Activated CD4-positive, alpha-beta memory T cell treated with anti-CD3 and anti-CD28 coated beads, Interleukin-2, amount 10 ng/mL, durations not matched to agents 7 days and 5 days (primary cell): ENCODE results near the gene TSN. TPM values are rescaled to one million over a fixed set of nuclear protein-coding genes. Genes with fewer than 3 reads are reported as not detected.
A peak's percentile ranks its signal among the peaks of the same experiment; 100 is the strongest.
"Not testable (repeated sequence)": the region's sequence is repeated elsewhere in the genome, so short reads cannot be mapped to it uniquely, and the experiment has no call there.

Experiments used
- CTCF ChIA-PET: fragments of 350-600 bp; sonication (Branson Sonifier 250); formaldehyde crosslinking; loops from one replicate; lab custom pipeline; 2021; ENCODE audit warnings: antibody characterized with exemption, inconsistent platforms; lab: Charles Lee
- POLR2A ChIA-PET: fragments of 350-600 bp; sonication (Branson Sonifier 250); formaldehyde crosslinking; loops from one replicate; lab custom pipeline; 2021; ENCODE audit warnings: antibody characterized with exemption; lab: Charles Lee
- DNase-seq: peaks from one replicate; pipeline ENCODE4 v3.0.0-alpha.2; 2020
- H3K27ac Mint-ChIP-seq: one replicate; pipeline ENCODE4 v1.8.0; 2021; ENCODE audit warnings: mild to moderate bottlenecking, mixed read lengths
- H3K27me3 Mint-ChIP-seq: one replicate; pipeline ENCODE4 v1.8.0; 2021; ENCODE audit warnings: mixed read lengths
- H3K36me3 Mint-ChIP-seq: one replicate; pipeline ENCODE4 v1.8.0; 2021; ENCODE audit warnings: low read depth, mixed read lengths
- H3K4me1 Mint-ChIP-seq: one replicate; pipeline ENCODE4 v1.8.0; 2021; ENCODE audit warnings: mixed read lengths
- H3K4me3 Mint-ChIP-seq: one replicate; pipeline ENCODE4 v1.8.0; 2021; ENCODE audit warnings: mild to moderate bottlenecking, mixed read lengths
- H3K9me3 Mint-ChIP-seq: one replicate; pipeline ENCODE4 v1.8.0; 2021; ENCODE audit warnings: mixed read lengths
- total RNA-seq, 2 experiments: library from RNA; stranded (reverse); gene quantifications; one replicate each; pipeline ENCODE4 v1.2.3, GENCODE V29; 2021

TSN gene
- total RNA-seq, 2 experiments from 2014 or later, result 52.7 to 56.7 TPM

GRCh38 chr2:121723316-121723715 lies 32.1 kb upstream of the TSN start:
- ChIA-PET POLR2A (interaction anchor here (0.9 to 2.5 kb wide), 2 partner anchors 13 to 193 kb away, joined by 5 to 13 read pairs; partner anchors contain the start of genes NIFK and RNU4ATAC), CTCF (interaction anchor here (7.0 kb wide), 1 partner anchor 192 kb away, joined by 42 read pairs; the partner anchor contains the start of gene RNU4ATAC)
- Mint-ChIP-seq H3K4me3 (no peak overlapping the region), H3K36me3 (peaks cover 25% of the 10 kb centered on the region), H3K9me3 (no peaks in the 10 kb centered on the region), H3K27ac (peak overlapping the region; percentile 92), H3K27me3 (no peaks in the 10 kb centered on the region), H3K4me1 (peaks cover 38% of the 10 kb centered on the region)
- no peak for DNase-seq

- Mint-ChIP-seq H3K27ac (peak overlapping the region; percentile 13), H3K4me1 (peaks cover 51% of the 10 kb centered on the region), H3K9me3 (no peaks in the 10 kb centered on the region), H3K4me3 (no peak overlapping the region), H3K27me3 (no peaks in the 10 kb centered on the region), H3K36me3 (peaks cover 62% of the 10 kb centered on the region)
- POLR2A ChIA-PET, result interaction anchor here (1.7 to 2.7 kb wide), 2 partner anchors 9 to 197 kb away, joined by 8 to 12 read pairs; partner anchors contain the start of genes NIFK and RNU4ATAC
- DNase-seq, result no peak
- CTCF ChIA-PET, result no interaction called here
Measured at GRCh38 chr2:121727332-121727731, 28.1 kb upstream of the TSN start.

- Mint-ChIP-seq H3K27ac (no peak overlapping the region), H3K27me3 (no peaks in the 10 kb centered on the region)
- POLR2A ChIA-PET, result interaction anchor here (2.7 kb wide), 1 partner anchor 8 kb away, joined by 12 read pairs; the partner anchor contains the start of gene NIFK
Measured at GRCh38 chr2:121727950-121728349, 27.5 kb upstream of the TSN start.

GRCh38 chr2:121731366-121731765 lies 24.1 kb upstream of the TSN start:
- DNase-seq, result no peak
- no peak overlapping the region for H3K4me3 Mint-ChIP-seq
- H3K9me3 Mint-ChIP-seq, result no peaks in the 10 kb centered on the region
- H3K36me3 Mint-ChIP-seq, result peaks cover 73% of the 10 kb centered on the region
- ChIA-PET CTCF (interaction anchor here (1.2 kb wide), 1 partner anchor 13 kb away, joined by 3 read pairs; no protein-coding TSS in a partner anchor), POLR2A (interaction anchor here (0.7 to 3.3 kb wide), 3 partner anchors 24 to 202 kb away, joined by 3 to 18 read pairs (median 3); partner anchors contain the start of genes RNU4ATAC and TSN)
- H3K27ac Mint-ChIP-seq, result peak overlapping the region; percentile 8
- H3K4me1 Mint-ChIP-seq, result peaks cover 50% of the 10 kb centered on the region
- H3K27me3 Mint-ChIP-seq, result no peaks in the 10 kb centered on the region

More at GRCh38 chr2:121727950-121728349, 27.5 kb upstream of the TSN start:
- no peak overlapping the region for H3K4me3 Mint-ChIP-seq
- CTCF ChIA-PET, result no interaction called here
- no peak for DNase-seq
- no peaks in the 10 kb centered on the region for H3K9me3 Mint-ChIP-seq
- peaks cover 63% of the 10 kb centered on the region for H3K36me3 Mint-ChIP-seq
- H3K4me1 Mint-ChIP-seq, result peaks cover 47% of the 10 kb centered on the region

- H3K4me3 Mint-ChIP-seq, DNase-seq, H3K9me3 Mint-ChIP-seq, H3K27ac Mint-ChIP-seq, H3K27me3 Mint-ChIP-seq: not testable (repeated sequence)
- CTCF ChIA-PET, result interaction anchor here (1.7 kb wide), 1 partner anchor 204 kb away, joined by 5 read pairs; the partner anchor contains the start of gene RNU4ATAC
- peaks cover 62% of the 10 kb centered on the region for H3K4me1 Mint-ChIP-seq
- POLR2A ChIA-PET, result interaction anchor here (1.3 to 6.3 kb wide), 6 partner anchors 10 to 206 kb away, joined by 4 to 87 read pairs (median 20); partner anchors contain the start of genes CLASP1, RNU4ATAC and TSN
- H3K36me3 Mint-ChIP-seq, result peaks cover 47% of the 10 kb centered on the region
Measured at GRCh38 chr2:121734544-121734943, 20.9 kb upstream of the TSN start.

GRCh38 chr2:121735518-121736074 lies 19.9 kb upstream of the TSN start:
- Mint-ChIP-seq H3K27me3 (peaks cover 2% of the 10 kb centered on the region), H3K9me3 (no peaks in the 10 kb centered on the region), H3K4me1 (peaks cover 55% of the 10 kb centered on the region), H3K4me3 (peak overlapping the region; percentile 89), H3K36me3 (peaks cover 38% of the 10 kb centered on the region), H3K27ac (peak overlapping the region; percentile 88)
- no peak for DNase-seq
- ChIA-PET CTCF (interaction anchor here (1.0 to 2.4 kb wide), 8 partner anchors 13 to 333 kb away, joined by 3 to 11 read pairs (median 4); partner anchors contain the start of gene RNU4ATAC), POLR2A (interaction anchor here (0.8 to 6.3 kb wide), 15 partner anchors 8 to 209 kb away, joined by 3 to 87 read pairs (median 9); partner anchors contain the start of genes CLASP1, RNU4ATAC and TSN)

GRCh38 chr2:121736140-121736461 lies 19.4 kb upstream of the TSN start:
- peaks cover 33% of the 10 kb centered on the region for H3K36me3 Mint-ChIP-seq
- H3K27me3 Mint-ChIP-seq, result peaks cover 2% of the 10 kb centered on the region
- ChIA-PET POLR2A (interaction anchor here (0.8 to 6.3 kb wide), 15 partner anchors 9 to 218 kb away, joined by 3 to 87 read pairs (median 9); partner anchors contain the start of genes CLASP1, RNU4ATAC and TSN), CTCF (interaction anchor here (0.6 to 2.4 kb wide), 8 partner anchors 12 to 656 kb away, joined by 3 to 11 read pairs (median 4); partner anchors contain the start of gene RNU4ATAC)
- no peaks in the 10 kb centered on the region for H3K9me3 Mint-ChIP-seq
- H3K4me3 Mint-ChIP-seq, result peak overlapping the region; percentile 89
- H3K4me1 Mint-ChIP-seq, result peaks cover 50% of the 10 kb centered on the region
- peak overlapping the region; percentile 88 for H3K27ac Mint-ChIP-seq
- no peak for DNase-seq

- no peaks in the 10 kb centered on the region for H3K9me3 Mint-ChIP-seq
- peaks cover 44% of the 10 kb centered on the region for H3K4me1 Mint-ChIP-seq
- H3K27ac Mint-ChIP-seq, result peak within 1 kb of the TSS; percentile 88
- peaks cover 27% of the 10 kb centered on the region for H3K36me3 Mint-ChIP-seq
- POLR2A ChIA-PET, result interaction anchor here (0.6 to 6.3 kb wide), 18 partner anchors 9 to 339 kb away, joined by 3 to 87 read pairs (median 6); partner anchors contain the start of genes CLASP1, RNU4ATAC and TSN
- DNase-seq, result peak; percentile 100
- CTCF ChIA-PET, result interaction anchor here (0.6 to 2.4 kb wide), 7 partner anchors 12 to 657 kb away, joined by 3 to 11 read pairs (median 3); partner anchors contain the start of gene RNU4ATAC
- peak within 1 kb of the TSS; percentile 89 for H3K4me3 Mint-ChIP-seq
- H3K27me3 Mint-ChIP-seq, result peaks cover 2% of the 10 kb centered on the region
Measured at GRCh38 chr2:121736462-121737336, 18.8 kb upstream of the TSN start, which contains the start of gene NIFK. Gene NIFK (minus strand): TSS chr2:121736875. CDS start chr2:121736850, 25 bp downstream.

GRCh38 chr2:121740973-121741372 lies 14.5 kb upstream of the TSN start:
- POLR2A ChIA-PET, result no interaction called here
- CTCF ChIA-PET, result interaction anchor here (0.7 kb wide), 1 partner anchor 10 kb away, joined by 3 read pairs; no protein-coding TSS in a partner anchor
- no peak overlapping the region for H3K27ac Mint-ChIP-seq

GRCh38 chr2:121741450-121741849 lies 14.0 kb upstream of the TSN start:
- H3K36me3 Mint-ChIP-seq, result no peaks in the 10 kb centered on the region
- H3K4me1 Mint-ChIP-seq, result peaks cover 26% of the 10 kb centered on the region
- H3K27ac Mint-ChIP-seq, result no peak overlapping the region
- H3K27me3 Mint-ChIP-seq, result peaks cover 8% of the 10 kb centered on the region
- H3K9me3 Mint-ChIP-seq, result no peaks in the 10 kb centered on the region
- H3K4me3 Mint-ChIP-seq, result no peak overlapping the region
- DNase-seq, result no peak
- POLR2A ChIA-PET, result no interaction called here
- CTCF ChIA-PET, result no interaction called here

More at GRCh38 chr2:121740973-121741372, 14.5 kb upstream of the TSN start:
- Mint-ChIP-seq H3K4me1 (peaks cover 22% of the 10 kb centered on the region), H3K4me3 (no peak overlapping the region), H3K27me3 (peaks cover 8% of the 10 kb centered on the region), H3K36me3 (peaks cover 1% of the 10 kb centered on the region), H3K9me3 (no peaks in the 10 kb centered on the region)
- no peak for DNase-seq

GRCh38 chr2:121746071-121746578 lies 9.3 kb upstream of the TSN start:
- no peak overlapping the region for H3K4me3 Mint-ChIP-seq
- H3K9me3 Mint-ChIP-seq, result no peaks in the 10 kb centered on the region
- peaks cover 8% of the 10 kb centered on the region for H3K4me1 Mint-ChIP-seq
- ChIA-PET POLR2A (no interaction called here), CTCF (no interaction called here)
- H3K27me3 Mint-ChIP-seq, result peaks cover 5% of the 10 kb centered on the region
- no peaks in the 10 kb centered on the region for H3K36me3 Mint-ChIP-seq
- peak overlapping the region; percentile 54 for H3K27ac Mint-ChIP-seq
- DNase-seq, result no peak

- peaks cover 5% of the 10 kb centered on the region for H3K27me3 Mint-ChIP-seq
- H3K9me3 Mint-ChIP-seq, result no peaks in the 10 kb centered on the region
- CTCF ChIA-PET, result interaction anchor here (1.5 kb wide), 1 partner anchor 12 kb away, joined by 3 read pairs; no protein-coding TSS in a partner anchor
- H3K36me3 Mint-ChIP-seq, result no peaks in the 10 kb centered on the region
- H3K27ac Mint-ChIP-seq, result no peak overlapping the region
- no peak for DNase-seq
- no peak overlapping the region for H3K4me3 Mint-ChIP-seq
- POLR2A ChIA-PET, result interaction anchor here (1.0 to 3.2 kb wide), 3 partner anchors 10 to 217 kb away, joined by 3 to 14 read pairs (median 8); partner anchors contain the start of genes NIFK and RNU4ATAC
- H3K4me1 Mint-ChIP-seq, result peaks cover 8% of the 10 kb centered on the region
Measured at GRCh38 chr2:121748202-121748601, 7.2 kb upstream of the TSN start.
